Ovary (tissue), 3 donors: Measurements from ENCODE around the gene MID1.

Experiments
- EP300 ChIP-seq: sonication (generic); formaldehyde crosslinking; IDR thresholded peaks from one replicate; pipeline ENCODE4 v1.6.1; 2017; ENCODE audit warnings: antibody characterized with exemption
- POLR2A ChIP-seq: fragments of 450-650 bp; IDR thresholded peaks from one replicate; pipeline ENCODE4 v1.6.1; 2017; ENCODE audit warnings: antibody characterized with exemption, mild to moderate bottlenecking, moderate library complexity
- TF ChIP-seq, protein P1 (sequence below), 3 donors: fragments of 450-650 bp in 2 of 3; fragments of 200-600 bp in 1 of 3; IDR thresholded peaks; one replicate each; pipeline versions ENCODE4 v1.5.1 to v1.8.0; 2016 to 2022; ENCODE audit warnings: antibody characterized with exemption in 3 of 3, mild to moderate bottlenecking in 1 of 3
- donor health status: DM: no; HTN: no; CAD: no.

DNA sequence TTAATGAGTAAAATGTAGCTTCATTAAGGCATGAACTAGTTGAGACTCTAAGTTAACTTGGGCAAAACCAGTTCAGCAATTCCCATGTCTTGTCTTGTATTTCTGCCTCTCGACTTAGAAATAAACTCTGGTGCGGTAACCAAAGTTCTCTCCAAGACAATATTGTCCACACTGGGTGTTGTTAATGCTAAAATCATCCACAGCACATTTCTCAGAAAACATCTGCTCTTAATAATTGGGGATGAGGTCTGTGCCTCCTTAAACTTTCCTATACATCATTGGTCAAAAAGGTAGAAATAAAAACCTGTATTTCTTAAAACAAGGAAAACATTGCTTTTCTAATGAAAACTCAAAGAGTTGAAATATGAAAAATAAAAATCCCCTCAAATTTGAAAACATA lies 32.9 kb upstream of the MID1 start:
- TF ChIP-seq, protein P1, sequence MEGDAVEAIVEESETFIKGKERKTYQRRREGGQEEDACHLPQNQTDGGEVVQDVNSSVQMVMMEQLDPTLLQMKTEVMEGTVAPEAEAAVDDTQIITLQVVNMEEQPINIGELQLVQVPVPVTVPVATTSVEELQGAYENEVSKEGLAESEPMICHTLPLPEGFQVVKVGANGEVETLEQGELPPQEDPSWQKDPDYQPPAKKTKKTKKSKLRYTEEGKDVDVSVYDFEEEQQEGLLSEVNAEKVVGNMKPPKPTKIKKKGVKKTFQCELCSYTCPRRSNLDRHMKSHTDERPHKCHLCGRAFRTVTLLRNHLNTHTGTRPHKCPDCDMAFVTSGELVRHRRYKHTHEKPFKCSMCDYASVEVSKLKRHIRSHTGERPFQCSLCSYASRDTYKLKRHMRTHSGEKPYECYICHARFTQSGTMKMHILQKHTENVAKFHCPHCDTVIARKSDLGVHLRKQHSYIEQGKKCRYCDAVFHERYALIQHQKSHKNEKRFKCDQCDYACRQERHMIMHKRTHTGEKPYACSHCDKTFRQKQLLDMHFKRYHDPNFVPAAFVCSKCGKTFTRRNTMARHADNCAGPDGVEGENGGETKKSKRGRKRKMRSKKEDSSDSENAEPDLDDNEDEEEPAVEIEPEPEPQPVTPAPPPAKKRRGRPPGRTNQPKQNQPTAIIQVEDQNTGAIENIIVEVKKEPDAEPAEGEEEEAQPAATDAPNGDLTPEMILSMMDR (IDR thresholded peaks at IDR 0.05), result no peak
- no peak for TF ChIP-seq POLR2A
- no peak for TF ChIP-seq EP300
